GM21723 (cell line): ENCODE data around the gene PI4KA.

ENCODE experiments used
- ATAC-seq: cut with Tn5 transposase; IDR thresholded peaks from one replicate; pipeline ENCODE4 v1.9.1; 2021; ENCODE audit warnings: mild to moderate bottlenecking, moderate library complexity; ENCODE audit not compliant: unreplicated experiment

Gene PI4KA

GRCh38 chr22:20794650-20795413 lies 63.8 kb downstream of the PI4KA start:
- ATAC-seq, result no peak

- ATAC-seq, result no peak
Measured at GRCh38 chr22:20793748-20794649, 64.6 kb downstream of the PI4KA start.

GRCh38 chr22:20792966-20793728 lies 65.5 kb downstream of the PI4KA start:
- no peak for ATAC-seq

GRCh38 chr22:20792221-20792965 lies 66.2 kb downstream of the PI4KA start:
- ATAC-seq, result no peak

GRCh38 chr22:20788627-20789344 lies 69.8 kb downstream of the PI4KA start:
- no peak for ATAC-seq

- ATAC-seq, result no peak
Measured at GRCh38 chr22:20787746-20788626, 70.6 kb downstream of the PI4KA start.

GRCh38 chr22:20787223-20787622 lies 71.4 kb downstream of the PI4KA start:
- no peak for ATAC-seq

GRCh38 chr22:20786536-20786979 lies 72.1 kb downstream of the PI4KA start:
- no peak for ATAC-seq

GRCh38 chr22:20786048-20786447 lies 72.6 kb downstream of the PI4KA start:
- ATAC-seq, result no peak

- ATAC-seq, result no peak
Measured at GRCh38 chr22:20785415-20785814, 73.2 kb downstream of the PI4KA start.

- no peak for ATAC-seq
Measured at GRCh38 chr22:20783844-20784723, 74.5 kb downstream of the PI4KA start.

GRCh38 chr22:20783300-20783673 lies 75.3 kb downstream of the PI4KA start:
- no peak for ATAC-seq

GRCh38 chr22:20782596-20783299 lies 75.9 kb downstream of the PI4KA start:
- no peak for ATAC-seq

- no peak for ATAC-seq
Measured at GRCh38 chr22:20782083-20782482, 76.5 kb downstream of the PI4KA start.

GRCh38 chr22:20781272-20781990 lies 77.2 kb downstream of the PI4KA start:
- no peak for ATAC-seq

GRCh38 chr22:20779818-20780158 lies 78.8 kb downstream of the PI4KA start:
- no peak for ATAC-seq
